ENCODE results near the gene NCKIPSD.
A peak's percentile ranks its signal among the peaks of the same experiment; 100 is the strongest.

Gene NCKIPSD

GRCh38 chr3:48636149-48636655 lies 49.5 kb downstream of the NCKIPSD start:
- DNase-seq, result no peak
- TF ChIP-seq, protein P1, sequence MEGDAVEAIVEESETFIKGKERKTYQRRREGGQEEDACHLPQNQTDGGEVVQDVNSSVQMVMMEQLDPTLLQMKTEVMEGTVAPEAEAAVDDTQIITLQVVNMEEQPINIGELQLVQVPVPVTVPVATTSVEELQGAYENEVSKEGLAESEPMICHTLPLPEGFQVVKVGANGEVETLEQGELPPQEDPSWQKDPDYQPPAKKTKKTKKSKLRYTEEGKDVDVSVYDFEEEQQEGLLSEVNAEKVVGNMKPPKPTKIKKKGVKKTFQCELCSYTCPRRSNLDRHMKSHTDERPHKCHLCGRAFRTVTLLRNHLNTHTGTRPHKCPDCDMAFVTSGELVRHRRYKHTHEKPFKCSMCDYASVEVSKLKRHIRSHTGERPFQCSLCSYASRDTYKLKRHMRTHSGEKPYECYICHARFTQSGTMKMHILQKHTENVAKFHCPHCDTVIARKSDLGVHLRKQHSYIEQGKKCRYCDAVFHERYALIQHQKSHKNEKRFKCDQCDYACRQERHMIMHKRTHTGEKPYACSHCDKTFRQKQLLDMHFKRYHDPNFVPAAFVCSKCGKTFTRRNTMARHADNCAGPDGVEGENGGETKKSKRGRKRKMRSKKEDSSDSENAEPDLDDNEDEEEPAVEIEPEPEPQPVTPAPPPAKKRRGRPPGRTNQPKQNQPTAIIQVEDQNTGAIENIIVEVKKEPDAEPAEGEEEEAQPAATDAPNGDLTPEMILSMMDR (IDR thresholded peaks at IDR 0.05; ENCODE audit: low read depth, low read length), result no peak
- Histone ChIP-seq H3K27me3 (no peaks in the 10 kb centered on the region), H3K4me1 (no peaks in the 10 kb centered on the region), H3K9me3 (no peaks in the 10 kb centered on the region), H3K4me3 (ENCODE audit: low read depth, low read length) (no peak overlapping the region; the same call in 1 of the 2 replicates), H3K36me3 (peaks cover 4% of the 10 kb centered on the region)

DNA sequence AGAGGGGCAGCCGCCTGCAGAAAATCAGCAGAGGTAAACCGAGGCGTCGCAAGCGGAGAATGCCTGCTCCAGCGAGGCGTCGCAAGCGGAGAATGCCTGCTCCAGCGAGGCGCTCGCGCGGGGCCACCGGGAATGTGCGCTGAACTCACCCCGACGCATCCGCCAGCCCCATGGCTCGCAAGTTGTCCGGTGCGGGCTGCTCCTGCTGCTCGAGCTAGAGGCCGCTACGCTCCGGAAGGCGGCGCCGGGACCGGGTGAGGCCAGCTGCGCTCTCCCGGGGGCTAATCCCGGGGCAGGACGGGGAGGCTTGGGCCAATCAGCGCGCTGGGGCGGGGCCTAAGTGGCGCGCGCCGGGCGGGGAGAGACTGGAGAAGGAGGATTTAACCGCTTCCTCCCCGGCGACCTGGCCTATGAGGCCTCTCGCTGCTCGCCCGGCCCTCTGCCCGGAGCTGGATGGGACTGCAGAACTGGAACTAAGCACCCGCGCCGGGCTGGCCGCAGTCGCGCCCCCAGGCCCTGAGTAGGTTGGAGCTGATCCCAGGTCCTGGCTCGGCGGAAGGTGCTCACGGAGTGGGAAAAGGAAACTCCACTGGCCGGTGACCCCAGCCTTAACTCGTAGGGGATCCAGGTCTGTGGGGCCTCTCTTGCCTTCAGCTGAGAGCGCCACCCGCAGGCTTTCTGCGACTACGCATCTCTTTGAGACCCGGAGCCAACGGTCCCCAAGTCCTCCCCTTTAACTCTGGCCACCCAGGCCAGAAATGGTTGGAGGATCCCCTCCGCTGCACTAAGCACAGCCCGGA lies 50.3 kb downstream of the NCKIPSD start, which contains the start of gene SLC26A6:
Gene SLC26A6 (minus strand): TSS at position 240 of the 800 bp plus-strand sequence. CDS start 68 bp downstream, at position 172.
- TF ChIP-seq, protein P1 (IDR thresholded peaks at IDR 0.05; ENCODE audit: low read depth, low read length), result peak; percentile 46
- Histone ChIP-seq H3K27me3 (no peaks in the 10 kb centered on the region), H3K4me1 (no peaks in the 10 kb centered on the region), H3K4me3 (ENCODE audit: low read depth, low read length) (peak within 1 kb of the TSS; percentile 65), H3K36me3 (peaks cover 4% of the 10 kb centered on the region), H3K9me3 (no peaks in the 10 kb centered on the region)
- peak; percentile 95 for DNase-seq

- H3K9me3 ChIP-seq, result no peaks in the 10 kb centered on the region
- TF ChIP-seq, protein P1 (IDR thresholded peaks at IDR 0.05; ENCODE audit: low read depth, low read length), result no peak
- peak; percentile 46 for DNase-seq
- peaks cover 4% of the 10 kb centered on the region for H3K36me3 ChIP-seq
- H3K4me1 ChIP-seq, result no peaks in the 10 kb centered on the region
- H3K4me3 ChIP-seq (ENCODE audit: low read depth, low read length), result peak overlapping the region; percentile 65
- H3K27me3 ChIP-seq, result no peaks in the 10 kb centered on the region
Measured at GRCh38 chr3:48634661-48635221, 51.0 kb downstream of the NCKIPSD start.

DNA sequence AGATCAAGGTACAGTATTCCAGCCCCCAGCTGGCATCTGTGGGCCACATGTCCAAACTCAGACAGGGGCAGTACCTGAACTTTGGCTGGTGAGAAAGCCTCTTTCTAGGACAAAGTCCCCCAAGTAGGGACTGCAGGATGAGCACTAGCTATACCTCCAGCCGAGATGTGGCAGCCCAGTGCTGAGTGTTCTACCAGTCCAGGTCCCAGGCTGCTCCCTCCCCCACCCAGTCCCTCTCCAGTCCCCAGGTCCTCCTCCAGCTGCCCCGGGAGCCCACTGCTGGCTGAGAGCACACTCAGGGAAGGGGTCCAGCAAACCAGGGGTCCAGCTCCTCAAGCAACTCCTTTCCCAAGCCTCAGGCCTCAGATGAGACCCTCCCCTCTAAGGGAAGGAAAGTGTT lies 52.0 kb downstream of the NCKIPSD start:
- Histone ChIP-seq H3K27me3 (no peaks in the 10 kb centered on the region), H3K36me3 (no peaks in the 10 kb centered on the region), H3K9me3 (no peaks in the 10 kb centered on the region), H3K4me1 (no peaks in the 10 kb centered on the region), H3K4me3 (ENCODE audit: low read depth, low read length) (no peak overlapping the region)
- DNase-seq, result no peak
- TF ChIP-seq, protein P1 (IDR thresholded peaks at IDR 0.05; ENCODE audit: low read depth, low read length), result no peak

GRCh38 chr3:48633256-48633655 lies 52.5 kb downstream of the NCKIPSD start:
- TF ChIP-seq, protein P1 (IDR thresholded peaks at IDR 0.05; ENCODE audit: low read depth, low read length), result no peak
- H3K4me1 ChIP-seq, result no peaks in the 10 kb centered on the region
- H3K9me3 ChIP-seq, result no peaks in the 10 kb centered on the region
- H3K27me3 ChIP-seq, result no peaks in the 10 kb centered on the region
- H3K4me3 ChIP-seq (ENCODE audit: low read depth, low read length), result no peak overlapping the region
- no peak for DNase-seq
- no peaks in the 10 kb centered on the region for H3K36me3 ChIP-seq

All from BE2C (cell line).